GM23338 (cell line): ENCODE data around the gene P2RY6. TPM values are rescaled to one million over a fixed set of nuclear protein-coding genes. Genes with fewer than 3 reads are reported as not detected.

Experiments
- ATAC-seq: fragments of 200-7000 bp; cut with Tn5 transposase; 3 replicates; pipeline ENCODE4 v1.9.1; 2020
- DNase-seq: peaks from one replicate; pipeline ENCODE4 v3.0.0-alpha.2; 2015; ENCODE audit warnings: low spot score
- H2AFZ ChIP-seq: fragments of 200-600 bp; sonication (generic); 2 replicates; pipeline ENCODE4 v1.8.0; 2016; ENCODE audit warnings: antibody characterized with exemption, mild to moderate bottlenecking, moderate library complexity
- H3F3A ChIP-seq: fragments of 200-600 bp; sonication (generic); replicated peaks from 2 replicates; pipeline ENCODE4 v1.8.0; 2017; ENCODE audit warnings: antibody characterized with exemption, mixed run types, low read depth
- H3K27ac ChIP-seq: fragments of 200-600 bp; sonication (generic); 2 replicates; pipeline ENCODE4 v1.6.1; 2016; ENCODE audit warnings: low read depth
- H3K27me3 ChIP-seq: fragments of 200-600 bp; sonication (generic); 2 replicates; pipeline ENCODE4 v1.8.0; 2016; ENCODE audit warnings: mild to moderate bottlenecking, mixed run types, moderate library complexity; ENCODE audit not compliant: insufficient read depth
- H3K36me3 ChIP-seq: fragments of 200-600 bp; sonication (generic); 2 replicates; pipeline ENCODE4 v1.8.0; 2016; ENCODE audit warnings: mild to moderate bottlenecking; ENCODE audit not compliant: insufficient read depth
- H3K4me1 ChIP-seq: fragments of 200-600 bp; sonication (generic); 2 replicates; pipeline ENCODE4 v1.8.0; 2016; ENCODE audit warnings: mild to moderate bottlenecking, moderate library complexity; ENCODE audit not compliant: insufficient read depth
- H3K4me2 ChIP-seq: fragments of 200-600 bp; sonication (generic); 2 replicates; pipeline ENCODE4 v1.7.1; 2017; ENCODE audit warnings: mixed run types
- H3K4me3 ChIP-seq: fragments of 200-600 bp; sonication (generic); 2 replicates; pipeline ENCODE4 v1.6.1; 2016; ENCODE audit warnings: mixed run types
- H3K79me2 ChIP-seq: fragments of 200-600 bp; sonication (generic); replicated peaks from 2 replicates; pipeline ENCODE4 v1.8.0; 2017; ENCODE audit warnings: mild to moderate bottlenecking; ENCODE audit not compliant: insufficient read depth
- H3K9me2 ChIP-seq: fragments of 200-600 bp; sonication (generic); 2 replicates; pipeline ENCODE4 v1.8.0; 2017; ENCODE audit not compliant: insufficient read depth
- H4K20me1 ChIP-seq: fragments of 200-600 bp; sonication (generic); replicated peaks from 2 replicates; pipeline ENCODE4 v1.8.0; 2017; ENCODE audit warnings: mild to moderate bottlenecking; ENCODE audit not compliant: insufficient read depth
- H3K27ac Mint-ChIP-seq: 2 replicates; pipeline ENCODE4 v1.8.0; 2020; ENCODE audit warnings: inconsistent platforms, mild to moderate bottlenecking, moderate library complexity, mixed read lengths
- H3K27me3 Mint-ChIP-seq: 3 replicates; pipeline ENCODE4 v1.8.0; 2022; ENCODE audit warnings: low read depth, mild to moderate bottlenecking, moderate library complexity, mixed read lengths, inconsistent platforms; ENCODE audit not compliant: insufficient read depth, poor library complexity
- H3K36me3 Mint-ChIP-seq: 3 replicates; pipeline ENCODE4 v1.8.0; 2021; ENCODE audit warnings: low read depth, mild to moderate bottlenecking, inconsistent platforms, moderate library complexity, mixed read lengths
- H3K4me1 Mint-ChIP-seq: 3 replicates; pipeline ENCODE4 v1.8.0; 2020; ENCODE audit warnings: mild to moderate bottlenecking, inconsistent platforms, mixed read lengths
- H3K4me3 Mint-ChIP-seq: 3 replicates; pipeline ENCODE4 v1.8.0; 2021; ENCODE audit warnings: moderate library complexity, mild to moderate bottlenecking, inconsistent platforms, mixed read lengths
- H3K9me3 Mint-ChIP-seq: 3 replicates; pipeline ENCODE4 v1.8.0; 2020; ENCODE audit warnings: moderate library complexity, mild to moderate bottlenecking, inconsistent platforms, mixed read lengths
- CREB1 ChIP-seq: fragments of 250-450 bp; sonication (Bioruptor Pico); IDR thresholded peaks from 2 replicates; pipeline ENCODE4 v1.5.0; 2020; ENCODE audit warnings: low read depth, mild to moderate bottlenecking, moderate library complexity
- EZH2 ChIP-seq: fragments of 200-600 bp; sonication (generic); IDR thresholded peaks from one replicate; pipeline ENCODE4 v1.8.0; 2017; ENCODE audit warnings: antibody characterized with exemption, mild to moderate bottlenecking, low read depth; ENCODE audit not compliant: unreplicated experiment
- NANOG ChIP-seq: IDR thresholded peaks from 2 replicates; pipeline ENCODE4 v1.6.1; 2016; ENCODE audit warnings: antibody characterized with exemption, borderline replicate concordance
- POLR2AphosphoS5 ChIP-seq: IDR thresholded peaks from 2 replicates; pipeline ENCODE4 v1.6.1; 2016; ENCODE audit warnings: antibody characterized with exemption, low read depth
- STAT1 ChIP-seq: IDR thresholded peaks from one replicate; pipeline ENCODE4 v1.6.1; 2016; ENCODE audit warnings: antibody characterized with exemption; ENCODE audit not compliant: unreplicated experiment
- ZNF331 ChIP-seq: fragments of 250-450 bp; sonication (Bioruptor Pico); IDR thresholded peaks from 2 replicates; pipeline ENCODE4 v1.5.0; 2020; ENCODE audit warnings: low read depth, mild to moderate bottlenecking, moderate library complexity
- polyA plus RNA-seq: library from polyadenylated mRNA; unstranded; fragments of >200 nt; fragmentation: Nextera tagmentation; extraction: Ambion mirVana; gene quantifications from 2 replicates; pipeline ENCODE4 v1.2.1, GENCODE V29; 2016
- total RNA-seq: library from RNA; depleted of rRNA; stranded (reverse); fragments of >200 nt; shearing (Covaris generic); gene quantifications from 2 replicates; pipeline ENCODE4 v1.2.3, GENCODE V29; 2014
- TF ChIP-seq, protein P1 (sequence below), 2 experiments: fragments of 200-600 bp in 1 of 2; sonication (generic) in 1 of 2; conservative IDR thresholded peaks; 2 replicates each; pipeline versions ENCODE4 v1.5.1 to v1.6.1; 2016 to 2017; ENCODE audit warnings: antibody characterized with exemption in 2 of 2, low read depth in 2 of 2, mild to moderate bottlenecking in 2 of 2, moderate library complexity in 1 of 2
- TF ChIP-seq, protein P2 (sequence below): IDR thresholded peaks from one replicate; pipeline ENCODE4 v1.6.1; 2018; ENCODE audit warnings: antibody characterized with exemption; ENCODE audit not compliant: unreplicated experiment

Gene P2RY6
- total and polyA plus RNA-seq, 2 experiments from 2014 or later: not detected

DNA sequence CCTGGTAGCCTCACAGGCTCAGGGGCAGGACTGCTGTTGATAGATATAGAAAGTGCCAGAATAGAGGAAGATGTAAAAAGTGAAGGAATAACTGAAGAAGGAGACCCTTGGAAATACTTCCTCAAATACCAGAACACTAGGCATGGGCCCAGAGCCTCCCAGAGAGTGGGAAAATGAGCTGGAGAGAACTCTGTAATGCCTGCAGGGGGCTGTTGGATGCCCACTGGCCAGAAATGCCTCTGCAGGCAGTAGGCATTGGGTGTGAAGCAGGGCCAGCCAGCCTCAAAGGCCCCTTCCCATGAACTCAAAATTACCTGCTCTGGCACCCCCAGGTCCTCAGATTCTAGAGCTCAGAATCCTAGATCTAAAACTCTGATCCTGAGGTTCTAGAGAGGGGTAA, 38.9 kb upstream of the P2RY6 start:
- no peaks in the 10 kb centered on the region for H4K20me1 ChIP-seq
- no peak overlapping the region for H3K4me3 ChIP-seq
- no peak overlapping the region for H2AFZ ChIP-seq
- DNase-seq (no peak), ATAC-seq (no peak)
- Mint-ChIP-seq H3K4me1 (peaks cover 15% of the 10 kb centered on the region), H3K27me3 (peaks cover 12% of the 10 kb centered on the region), H3K36me3 (no peaks in the 10 kb centered on the region), H3K4me3 (no peak overlapping the region), H3K27ac (no peak overlapping the region), H3K9me3 (no peaks in the 10 kb centered on the region)
- no peaks in the 10 kb centered on the region for H3K79me2 ChIP-seq
- TF ChIP-seq NANOG: no peak
- TF ChIP-seq ZNF331 (CRISPR knock-in tag): no peak
- TF ChIP-seq CREB1: no peak
- no peak for TF ChIP-seq POLR2AphosphoS5
- TF ChIP-seq, protein P1, sequence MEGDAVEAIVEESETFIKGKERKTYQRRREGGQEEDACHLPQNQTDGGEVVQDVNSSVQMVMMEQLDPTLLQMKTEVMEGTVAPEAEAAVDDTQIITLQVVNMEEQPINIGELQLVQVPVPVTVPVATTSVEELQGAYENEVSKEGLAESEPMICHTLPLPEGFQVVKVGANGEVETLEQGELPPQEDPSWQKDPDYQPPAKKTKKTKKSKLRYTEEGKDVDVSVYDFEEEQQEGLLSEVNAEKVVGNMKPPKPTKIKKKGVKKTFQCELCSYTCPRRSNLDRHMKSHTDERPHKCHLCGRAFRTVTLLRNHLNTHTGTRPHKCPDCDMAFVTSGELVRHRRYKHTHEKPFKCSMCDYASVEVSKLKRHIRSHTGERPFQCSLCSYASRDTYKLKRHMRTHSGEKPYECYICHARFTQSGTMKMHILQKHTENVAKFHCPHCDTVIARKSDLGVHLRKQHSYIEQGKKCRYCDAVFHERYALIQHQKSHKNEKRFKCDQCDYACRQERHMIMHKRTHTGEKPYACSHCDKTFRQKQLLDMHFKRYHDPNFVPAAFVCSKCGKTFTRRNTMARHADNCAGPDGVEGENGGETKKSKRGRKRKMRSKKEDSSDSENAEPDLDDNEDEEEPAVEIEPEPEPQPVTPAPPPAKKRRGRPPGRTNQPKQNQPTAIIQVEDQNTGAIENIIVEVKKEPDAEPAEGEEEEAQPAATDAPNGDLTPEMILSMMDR (conservative IDR thresholded peaks at IDR 0.05; ENCODE audit: low read depth in 2 of 2): no peak
- H3K27me3 ChIP-seq: no peaks in the 10 kb centered on the region
- no peaks in the 10 kb centered on the region for H3F3A ChIP-seq
- no peaks in the 10 kb centered on the region for H3K9me2 ChIP-seq
- peaks cover 11% of the 10 kb centered on the region for H3K4me1 ChIP-seq
- H3K4me2 ChIP-seq: no peak overlapping the region
- H3K27ac ChIP-seq: no peak overlapping the region
- H3K36me3 ChIP-seq: no peaks in the 10 kb centered on the region

DNA sequence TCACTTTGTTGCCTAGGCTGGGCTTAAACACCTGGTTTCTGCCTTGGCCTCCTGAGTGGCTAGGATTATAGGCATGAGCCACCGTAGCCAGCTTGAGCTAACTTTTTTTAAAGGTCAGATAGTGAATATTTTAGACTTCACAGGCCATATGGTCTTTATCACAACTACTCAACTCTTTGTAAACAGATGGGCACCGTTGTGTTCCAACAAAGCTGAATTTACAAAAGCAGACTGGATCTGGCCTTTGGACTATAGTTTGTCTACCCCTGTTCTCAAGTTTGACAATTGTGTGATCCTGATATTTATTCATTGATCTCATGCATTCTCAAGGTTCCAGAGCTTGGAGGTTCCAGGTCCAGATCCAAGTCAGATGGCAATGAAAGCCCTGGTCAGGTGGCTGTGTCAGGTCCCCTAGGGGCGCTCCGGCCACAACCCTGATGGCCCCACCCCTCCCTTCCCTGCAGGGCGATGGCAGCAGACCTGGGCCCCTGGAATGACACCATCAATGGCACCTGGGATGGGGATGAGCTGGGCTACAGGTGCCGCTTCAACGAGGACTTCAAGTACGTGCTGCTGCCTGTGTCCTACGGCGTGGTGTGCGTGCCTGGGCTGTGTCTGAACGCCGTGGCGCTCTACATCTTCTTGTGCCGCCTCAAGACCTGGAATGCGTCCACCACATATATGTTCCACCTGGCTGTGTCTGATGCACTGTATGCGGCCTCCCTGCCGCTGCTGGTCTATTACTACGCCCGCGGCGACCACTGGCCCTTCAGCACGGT, 38.3 kb upstream of the P2RY6 start:
- Mint-ChIP-seq H3K27me3 (peaks cover 11% of the 10 kb centered on the region), H3K9me3 (no peaks in the 10 kb centered on the region), H3K4me1 (peaks cover 9% of the 10 kb centered on the region)

More for the DNA sequence above, 38.3 kb upstream of the P2RY6 start:
- no peaks in the 10 kb centered on the region for H3K36me3 ChIP-seq
- Mint-ChIP-seq H3K27ac (no peak overlapping the region), H3K36me3 (no peaks in the 10 kb centered on the region), H3K4me3 (no peak overlapping the region)
- TF ChIP-seq POLR2AphosphoS5 (no peak), NANOG (no peak), STAT1 (no peak), EZH2 (no peak)
- TF ChIP-seq, protein P2, sequence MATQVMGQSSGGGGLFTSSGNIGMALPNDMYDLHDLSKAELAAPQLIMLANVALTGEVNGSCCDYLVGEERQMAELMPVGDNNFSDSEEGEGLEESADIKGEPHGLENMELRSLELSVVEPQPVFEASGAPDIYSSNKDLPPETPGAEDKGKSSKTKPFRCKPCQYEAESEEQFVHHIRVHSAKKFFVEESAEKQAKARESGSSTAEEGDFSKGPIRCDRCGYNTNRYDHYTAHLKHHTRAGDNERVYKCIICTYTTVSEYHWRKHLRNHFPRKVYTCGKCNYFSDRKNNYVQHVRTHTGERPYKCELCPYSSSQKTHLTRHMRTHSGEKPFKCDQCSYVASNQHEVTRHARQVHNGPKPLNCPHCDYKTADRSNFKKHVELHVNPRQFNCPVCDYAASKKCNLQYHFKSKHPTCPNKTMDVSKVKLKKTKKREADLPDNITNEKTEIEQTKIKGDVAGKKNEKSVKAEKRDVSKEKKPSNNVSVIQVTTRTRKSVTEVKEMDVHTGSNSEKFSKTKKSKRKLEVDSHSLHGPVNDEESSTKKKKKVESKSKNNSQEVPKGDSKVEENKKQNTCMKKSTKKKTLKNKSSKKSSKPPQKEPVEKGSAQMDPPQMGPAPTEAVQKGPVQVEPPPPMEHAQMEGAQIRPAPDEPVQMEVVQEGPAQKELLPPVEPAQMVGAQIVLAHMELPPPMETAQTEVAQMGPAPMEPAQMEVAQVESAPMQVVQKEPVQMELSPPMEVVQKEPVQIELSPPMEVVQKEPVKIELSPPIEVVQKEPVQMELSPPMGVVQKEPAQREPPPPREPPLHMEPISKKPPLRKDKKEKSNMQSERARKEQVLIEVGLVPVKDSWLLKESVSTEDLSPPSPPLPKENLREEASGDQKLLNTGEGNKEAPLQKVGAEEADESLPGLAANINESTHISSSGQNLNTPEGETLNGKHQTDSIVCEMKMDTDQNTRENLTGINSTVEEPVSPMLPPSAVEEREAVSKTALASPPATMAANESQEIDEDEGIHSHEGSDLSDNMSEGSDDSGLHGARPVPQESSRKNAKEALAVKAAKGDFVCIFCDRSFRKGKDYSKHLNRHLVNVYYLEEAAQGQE: no peak
- no peak overlapping the region for H3K4me3 ChIP-seq
- H4K20me1 ChIP-seq: no peaks in the 10 kb centered on the region
- H3K27ac ChIP-seq: no peak overlapping the region
- peaks cover 4% of the 10 kb centered on the region for H3K4me1 ChIP-seq
- ATAC-seq (no peak), DNase-seq (no peak)
- no peak overlapping the region for H3K4me2 ChIP-seq
- no peaks in the 10 kb centered on the region for H3K9me2 ChIP-seq
- H3F3A ChIP-seq: no peaks in the 10 kb centered on the region
- no peak overlapping the region for H2AFZ ChIP-seq
- no peaks in the 10 kb centered on the region for H3K27me3 ChIP-seq
- no peaks in the 10 kb centered on the region for H3K79me2 ChIP-seq
